ENCODE results near the gene PFN3. TPM values are rescaled to one million over a fixed set of nuclear protein-coding genes. Genes with fewer than 3 reads are reported as not detected.
A peak's percentile ranks its signal among the peaks of the same experiment; 100 is the strongest.

PFN3 gene
- total RNA-seq, 1 donor from 2014 or later, result not detected

GRCh38 chr5:177359860-177360259 lies 40.6 kb downstream of the PFN3 start:
- intact Hi-C loops (cut with DNase I), result no loop called here
- DNase-seq (no peak), ATAC-seq (no peak)
- H3K27me3 ChIP-seq, result no peaks in the 10 kb centered on the region
- no peaks in the 10 kb centered on the region for H3K9me3 ChIP-seq
- TF ChIP-seq CTCF (IDR thresholded peaks at IDR 0.05), result no peak
- H3K4me3 ChIP-seq, result no peak overlapping the region
- peaks cover 30% of the 10 kb centered on the region for H3K4me1 ChIP-seq
- no peak overlapping the region for H3K27ac ChIP-seq
- H3K36me3 ChIP-seq, result no peaks in the 10 kb centered on the region

GRCh38 chr5:177359451-177359851 lies 41.0 kb downstream of the PFN3 start:
- H3K4me3 ChIP-seq, result no peak overlapping the region
- H3K4me1 ChIP-seq, result peaks cover 30% of the 10 kb centered on the region
- H3K27ac ChIP-seq, result no peak overlapping the region
- ATAC-seq (no peak), DNase-seq (no peak)
- H3K36me3 ChIP-seq, result no peaks in the 10 kb centered on the region
- H3K27me3 ChIP-seq, result no peaks in the 10 kb centered on the region
- no peaks in the 10 kb centered on the region for H3K9me3 ChIP-seq
- intact Hi-C loops (cut with DNase I), result no loop called here
- TF ChIP-seq CTCF (IDR thresholded peaks at IDR 0.05), result no peak

- intact Hi-C loops (cut with DNase I), result no loop called here
- Histone ChIP-seq H3K4me3 (peak overlapping the region; percentile 52), H3K9me3 (no peaks in the 10 kb centered on the region), H3K36me3 (no peaks in the 10 kb centered on the region), H3K4me1 (peaks cover 26% of the 10 kb centered on the region), H3K27me3 (no peaks in the 10 kb centered on the region), H3K27ac (peak overlapping the region; percentile 74)
- DNase-seq (no peak), ATAC-seq (no peak)
- TF ChIP-seq CTCF (IDR thresholded peaks at IDR 0.05), result no peak
Measured at GRCh38 chr5:177358370-177358819, 42.1 kb downstream of the PFN3 start.

GRCh38 chr5:177357459-177358351 lies 42.8 kb downstream of the PFN3 start, which contains the start of gene RGS14:
Gene RGS14, plus strand, starts transcription at chr5:177357924. Its CDS starts 101 bp downstream, at chr5:177358025.
- H3K27ac ChIP-seq, result peak within 1 kb of the TSS; percentile 74
- H3K9me3 ChIP-seq, result no peaks in the 10 kb centered on the region
- no peak for TF ChIP-seq CTCF (IDR thresholded peaks at IDR 0.05)
- no peaks in the 10 kb centered on the region for H3K27me3 ChIP-seq
- intact Hi-C loops (cut with DNase I), result no loop called here
- peaks cover 20% of the 10 kb centered on the region for H3K4me1 ChIP-seq
- H3K36me3 ChIP-seq, result no peaks in the 10 kb centered on the region
- ATAC-seq (peak; percentile 86), DNase-seq (no peak)
- H3K4me3 ChIP-seq, result peak within 1 kb of the TSS; percentile 52

GRCh38 chr5:177357146-177357458 lies 43.4 kb downstream of the PFN3 start:
- ATAC-seq (no peak), DNase-seq (no peak)
- H3K4me3 ChIP-seq, result no peak overlapping the region
- no peak overlapping the region for H3K27ac ChIP-seq
- peaks cover 14% of the 10 kb centered on the region for H3K4me1 ChIP-seq
- no peaks in the 10 kb centered on the region for H3K9me3 ChIP-seq
- intact Hi-C loops (cut with DNase I), result no loop called here
- no peaks in the 10 kb centered on the region for H3K36me3 ChIP-seq
- no peaks in the 10 kb centered on the region for H3K27me3 ChIP-seq
- TF ChIP-seq CTCF (IDR thresholded peaks at IDR 0.05), result no peak

Measured in upper lobe of right lung (tissue), 1 donor.